Testis (tissue), 3 donors: ENCODE results near the gene SUDS3. TPM values are rescaled to one million over a fixed set of nuclear protein-coding genes. Genes with fewer than 3 reads are reported as not detected.

ENCODE experiments used
- DNase-seq: peaks from one replicate; pipeline ENCODE4 v3.0.0-alpha.2; 2019
- H3K27ac ChIP-seq, 2 donors: fragments of 200-600 bp; sonication (generic); one replicate each; pipeline ENCODE4 v1.5.1; 2019
- H3K27me3 ChIP-seq: fragments of 200-600 bp; sonication (generic); one replicate; pipeline ENCODE4 v1.5.1; 2019
- H3K36me3 ChIP-seq: fragments of 200-600 bp; sonication (generic); one replicate; pipeline ENCODE4 v1.5.1; 2017; ENCODE audit warnings: low read depth; ENCODE audit errors: missing control alignments
- H3K4me1 ChIP-seq: fragments of 200-600 bp; sonication (generic); one replicate; pipeline ENCODE4 v1.5.1; 2019
- H3K4me3 ChIP-seq, 2 donors: fragments of 200-600 bp; sonication (generic); one replicate each; pipeline ENCODE4 v1.5.1; 2017 to 2019
- H3K9me3 ChIP-seq: fragments of 200-600 bp; sonication (generic); one replicate; pipeline ENCODE4 v1.5.1; 2017
- POLR2A ChIP-seq: fragments of 450-650 bp; IDR thresholded peaks from one replicate; pipeline ENCODE4 v1.6.1; 2017; ENCODE audit warnings: antibody characterized with exemption, mild to moderate bottlenecking, moderate library complexity
- WGBS, 2 donors: methylation state at CpG; one replicate each; pipeline ENCODE4 v1.1.5; 2018; 5-methylcytosine and 5-hydroxymethylcytosine counted together
- intact Hi-C: fragments of 100-400 bp; cut with DNase I; formaldehyde crosslinking; loops from one replicate; pipeline ENCODE4 v1.15.1; 2023; ENCODE audit warnings: low total_unique reads
- polyA plus RNA-seq: library from polyadenylated mRNA; stranded (reverse); fragments of 350-450 nt; fragmentation: Illumina TruSeq; extraction: RNeasy Lipid Tissue Mini Kit (QIAGEN cat#74804); gene quantifications from one replicate; pipeline ENCODE4 v1.2.3, GENCODE V29; 2014; ENCODE audit warnings: low read depth, low replicate concordance; ENCODE audit not compliant: insufficient read depth
- total RNA-seq, 2 donors: library from RNA; depleted of rRNA; stranded (reverse); fragments of >200 nt; gene quantifications; one replicate each; pipeline ENCODE4 v1.2.3, GENCODE V29; 2016
- TF ChIP-seq, protein P1 (sequence below), 3 experiments: fragments of 450-650 bp in 2 of 3; fragments of 200-600 bp in 1 of 3; sonication (generic) in 1 of 3; IDR thresholded peaks; one replicate each; pipeline ENCODE4 v1.5.1; 2016 to 2019; ENCODE audit warnings: antibody characterized with exemption in 3 of 3, mild to moderate bottlenecking in 2 of 3, moderate library complexity in 1 of 3

SUDS3 gene
- total and polyA plus RNA-seq, 3 donors from 2014 or later: 42.3 to 89.1 (median 73.1) TPM

DNA sequence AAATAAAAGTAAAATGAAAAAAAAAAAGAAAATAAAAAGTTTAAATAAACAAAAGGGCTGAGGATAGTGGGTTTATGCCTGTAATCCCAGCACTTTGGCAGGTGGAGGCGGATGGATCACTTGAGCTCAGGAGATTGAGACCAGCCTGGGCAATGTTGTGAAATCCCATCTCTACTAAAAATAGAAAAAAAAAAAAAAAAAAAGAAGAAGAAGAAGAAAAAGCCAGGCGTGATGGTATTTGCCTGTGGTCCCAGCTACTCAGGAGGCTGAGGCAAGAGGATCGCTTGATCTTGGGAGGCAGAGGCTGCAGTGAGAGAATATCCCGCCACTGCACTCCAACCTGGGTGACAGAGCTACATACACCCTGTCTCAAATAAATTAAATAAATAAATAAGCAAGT is 7.5 kb upstream of the SUDS3 start:
- no peak for TF ChIP-seq POLR2A
- TF ChIP-seq, protein P1, sequence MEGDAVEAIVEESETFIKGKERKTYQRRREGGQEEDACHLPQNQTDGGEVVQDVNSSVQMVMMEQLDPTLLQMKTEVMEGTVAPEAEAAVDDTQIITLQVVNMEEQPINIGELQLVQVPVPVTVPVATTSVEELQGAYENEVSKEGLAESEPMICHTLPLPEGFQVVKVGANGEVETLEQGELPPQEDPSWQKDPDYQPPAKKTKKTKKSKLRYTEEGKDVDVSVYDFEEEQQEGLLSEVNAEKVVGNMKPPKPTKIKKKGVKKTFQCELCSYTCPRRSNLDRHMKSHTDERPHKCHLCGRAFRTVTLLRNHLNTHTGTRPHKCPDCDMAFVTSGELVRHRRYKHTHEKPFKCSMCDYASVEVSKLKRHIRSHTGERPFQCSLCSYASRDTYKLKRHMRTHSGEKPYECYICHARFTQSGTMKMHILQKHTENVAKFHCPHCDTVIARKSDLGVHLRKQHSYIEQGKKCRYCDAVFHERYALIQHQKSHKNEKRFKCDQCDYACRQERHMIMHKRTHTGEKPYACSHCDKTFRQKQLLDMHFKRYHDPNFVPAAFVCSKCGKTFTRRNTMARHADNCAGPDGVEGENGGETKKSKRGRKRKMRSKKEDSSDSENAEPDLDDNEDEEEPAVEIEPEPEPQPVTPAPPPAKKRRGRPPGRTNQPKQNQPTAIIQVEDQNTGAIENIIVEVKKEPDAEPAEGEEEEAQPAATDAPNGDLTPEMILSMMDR (IDR thresholded peaks at IDR 0.05): no peak
- Histone ChIP-seq H3K4me3 (peak overlapping the region in 1 of 2 donors; percentile 40), H3K9me3 (no peaks in the 10 kb centered on the region), H3K27ac (no peak overlapping the region), H3K36me3 (no peaks in the 10 kb centered on the region), H3K4me1 (peaks cover 14% of the 10 kb centered on the region), H3K27me3 (no peaks in the 10 kb centered on the region)
- 56 to 81% methylated on average over 4 of the region's 4 CpGs for WGBS, 2 donors
- DNase-seq: no peak
- intact Hi-C loops: no loop called here

DNA sequence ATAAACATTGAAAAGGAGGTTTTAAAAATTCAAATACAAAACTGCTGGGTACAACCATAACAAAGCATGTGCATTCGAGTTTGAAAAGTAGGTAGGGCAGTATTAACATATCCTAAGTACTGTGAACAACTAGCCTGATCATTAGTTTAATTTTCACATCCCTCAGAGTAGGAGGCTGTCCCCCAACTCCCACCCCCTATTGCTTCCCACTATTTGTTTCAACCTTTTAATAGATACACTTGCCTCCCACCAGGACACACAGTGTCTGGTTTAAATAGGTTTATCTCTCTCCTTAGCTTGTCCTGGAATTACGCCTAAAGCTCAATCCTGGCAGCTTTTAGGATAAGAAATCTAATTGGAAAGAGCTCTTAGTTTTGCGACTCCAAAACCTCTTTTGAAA is 5.8 kb upstream of the SUDS3 start:
- no peaks in the 10 kb centered on the region for H3K36me3 ChIP-seq
- no peaks in the 10 kb centered on the region for H3K9me3 ChIP-seq
- TF ChIP-seq POLR2A: no peak
- TF ChIP-seq, protein P1 (IDR thresholded peaks at IDR 0.05): no peak
- peak overlapping the region in 1 of 2 donors; percentile 94 for H3K4me3 ChIP-seq
- no peaks in the 10 kb centered on the region for H3K27me3 ChIP-seq
- intact Hi-C loops: loop anchor here (10.0 kb wide), 1 partner anchor 186 kb away; no protein-coding TSS in a partner anchor
- H3K27ac ChIP-seq: no peak overlapping the region
- DNase-seq: no peak
- H3K4me1 ChIP-seq: peaks cover 19% of the 10 kb centered on the region
- WGBS, 2 donors: 34 to 38% methylated on average over 3 of the region's 3 CpGs

DNA sequence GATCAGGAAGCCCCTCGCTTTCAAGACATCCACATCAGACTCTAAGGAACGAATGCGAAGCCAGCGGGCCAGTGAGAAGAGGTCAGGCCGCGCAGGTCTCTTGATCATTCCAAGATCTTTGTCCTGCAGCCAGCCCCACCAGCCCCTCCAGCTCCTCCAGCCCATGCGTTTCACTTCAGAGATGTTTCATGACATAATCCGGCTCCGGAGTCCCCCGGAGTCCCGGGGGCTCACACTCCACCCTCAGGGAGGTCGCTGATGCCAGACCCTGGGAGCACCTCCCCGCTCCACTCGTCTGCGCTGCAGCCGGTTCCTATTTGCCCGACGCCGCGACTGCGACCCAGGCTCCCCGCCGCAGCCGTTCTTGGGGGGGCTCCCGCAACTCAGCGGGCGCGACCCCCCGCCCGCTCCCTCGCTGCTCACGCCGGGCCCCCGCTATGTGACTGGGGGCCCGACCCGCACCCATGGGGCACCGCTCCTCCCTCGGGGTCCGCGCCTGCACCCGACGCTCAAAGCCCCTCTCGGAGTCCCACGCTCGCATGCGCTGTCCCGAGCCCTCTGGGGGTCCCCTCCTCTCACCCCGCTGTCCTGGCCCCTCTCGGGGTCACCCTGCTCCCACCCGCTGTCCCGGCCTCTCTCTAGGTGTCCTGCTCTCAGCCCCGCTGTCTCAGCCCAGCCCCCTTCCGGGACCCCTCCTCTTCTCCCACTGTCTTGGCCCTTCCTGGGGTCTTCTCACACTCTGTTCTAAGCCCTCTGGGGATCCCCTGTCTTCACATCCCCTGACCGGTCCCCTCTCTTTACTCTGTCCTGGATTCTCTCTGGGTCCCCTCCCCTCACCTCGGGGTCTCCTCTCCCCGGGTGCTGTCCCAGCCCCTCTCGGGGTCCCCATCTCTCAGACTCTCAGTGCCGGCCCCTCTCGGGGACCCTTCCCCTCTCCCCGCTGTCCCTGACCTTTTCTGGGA is 4.8 kb upstream of the SUDS3 start:
- 0 to 1% methylated on average over 22 to 59 of the region's 60 CpGs for WGBS, 2 donors
- H3K36me3 ChIP-seq: no peaks in the 10 kb centered on the region
- no peaks in the 10 kb centered on the region for H3K9me3 ChIP-seq
- TF ChIP-seq, protein P1 (IDR thresholded peaks at IDR 0.05): no peak
- TF ChIP-seq POLR2A: no peak
- peak overlapping the region; percentile 86 to 94 for H3K4me3 ChIP-seq
- H3K27me3 ChIP-seq: no peaks in the 10 kb centered on the region
- H3K4me1 ChIP-seq: peaks cover 19% of the 10 kb centered on the region
- DNase-seq: peak; percentile 64
- intact Hi-C loops: loop anchor here (10.0 kb wide), 1 partner anchor 187 kb away; no protein-coding TSS in a partner anchor
- H3K27ac ChIP-seq: peak overlapping the region; percentile 68 to 75

DNA sequence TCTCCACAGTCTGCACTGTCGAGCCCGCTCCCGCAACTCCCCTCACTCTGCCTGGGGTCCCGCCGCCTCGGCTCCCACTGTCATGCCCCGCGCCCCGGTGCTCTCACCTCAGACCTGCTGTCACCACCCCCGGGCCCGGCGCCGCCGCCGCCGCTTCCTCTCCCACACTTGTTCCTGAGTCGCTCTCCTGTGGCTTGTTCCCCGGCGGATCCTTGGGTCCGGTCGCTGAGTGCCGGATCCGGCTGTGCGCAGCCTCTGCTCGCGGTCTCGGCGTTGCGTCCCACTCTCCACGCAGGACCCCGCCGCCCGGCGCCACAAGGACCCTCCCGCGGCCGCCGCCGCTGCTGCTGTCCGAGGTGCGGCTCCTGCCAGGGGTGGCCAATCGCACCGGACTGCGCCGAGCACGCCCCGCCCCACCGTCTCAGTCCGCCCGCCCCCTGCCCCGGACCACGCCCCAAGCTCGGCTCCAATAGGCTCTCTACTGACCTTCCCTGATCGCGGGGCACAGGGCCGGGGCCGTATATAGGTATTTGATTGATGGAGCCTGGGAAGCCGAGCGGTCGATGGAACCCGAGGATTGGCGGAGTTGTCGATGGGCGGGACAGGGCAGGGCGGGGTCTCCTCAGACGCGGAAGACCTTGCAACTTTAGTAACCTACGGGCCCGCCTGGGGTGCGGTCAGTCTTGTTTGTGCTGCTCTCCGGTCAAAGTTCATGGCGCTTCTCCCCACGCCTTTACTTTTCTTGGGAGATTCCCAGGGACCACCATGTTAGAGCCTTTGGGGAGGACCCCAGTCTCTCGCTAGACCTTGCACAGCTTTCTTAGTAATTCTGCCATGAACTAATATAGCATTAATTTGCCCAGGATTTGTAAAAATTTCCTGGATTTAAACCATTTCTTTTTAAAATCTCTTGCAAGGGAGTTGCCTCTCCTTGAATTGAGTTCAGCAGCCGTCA is 3.5 kb upstream of the SUDS3 start, which contains the start of gene TAOK3:
Gene TAOK3 (minus strand): TSS at position 367 of the 955 bp plus-strand sequence. CDS start 117,340 bp downstream, outside the sequence.
- Histone ChIP-seq H3K9me3 (no peaks in the 10 kb centered on the region), H3K4me3 (peak within 1 kb of the TSS; percentile 86 to 94), H3K4me1 (peaks cover 19% of the 10 kb centered on the region), H3K27ac (peak within 1 kb of the TSS; percentile 68 to 75), H3K27me3 (no peaks in the 10 kb centered on the region), H3K36me3 (no peaks in the 10 kb centered on the region)
- DNase-seq: peak; percentile 99
- intact Hi-C loops: loop anchor here (10.0 kb wide), 1 partner anchor 188 kb away; no protein-coding TSS in a partner anchor
- 0 to 1% methylated on average over 35 to 57 of the region's 75 CpGs for WGBS, 2 donors
- TF ChIP-seq, protein P1 (IDR thresholded peaks at IDR 0.05): no peak
- no peak for TF ChIP-seq POLR2A
